Right lobe of liver (tissue), 4 donors: ENCODE results near the gene TTLL1.

Experiments
- CTCF ChIP-seq, 4 donors: fragments of 200-600 bp in 3 of 4; fragments of 450-650 bp in 1 of 4; IDR thresholded peaks; one replicate each; pipeline versions ENCODE4 v1.5.1 to v1.8.0; 2016 to 2022; ENCODE audit warnings: antibody characterized with exemption in 4 of 4, mild to moderate bottlenecking in 2 of 4
- POLR2A ChIP-seq: fragments of 450-650 bp; IDR thresholded peaks from one replicate; pipeline ENCODE4 v1.6.1; 2017; ENCODE audit warnings: antibody characterized with exemption, mild to moderate bottlenecking
- donor health status: DM: no; HTN: no; CAD: no.
- donor health status: DM: no; HTN: no; CAD: no.
- donor health status: DM: no; HTN: yes; CAD: no.

GRCh38 chr22:43001271-43002201, 87.7 kb downstream of the TTLL1 start:
- TF ChIP-seq CTCF (IDR thresholded peaks at IDR 0.05), result no peak
- TF ChIP-seq POLR2A, result no peak
